Activated naive CD8-positive, alpha-beta T cell treated with anti-CD3 and anti-CD28 coated beads for 36 hours (primary cell): ENCODE results near the gene OCA2. TPM values are rescaled to one million over a fixed set of nuclear protein-coding genes. Genes with fewer than 3 reads are reported as not detected.
A peak's percentile ranks its signal among the peaks of the same experiment; 100 is the strongest.
"Not testable (repeated sequence)": the region's sequence is repeated elsewhere in the genome, so short reads cannot be mapped to it uniquely, and the experiment has no call there.

Source experiments
- DNase-seq: peaks from one replicate; pipeline ENCODE4 v3.0.0; 2021
- H3K27ac Mint-ChIP-seq: one replicate; pipeline ENCODE4 v1.8.0; 2022; ENCODE audit warnings: mild to moderate bottlenecking, moderate library complexity, mixed read lengths
- H3K27me3 Mint-ChIP-seq: one replicate; pipeline ENCODE4 v1.8.0; 2022; ENCODE audit warnings: mild to moderate bottlenecking, mixed read lengths
- H3K36me3 Mint-ChIP-seq: one replicate; pipeline ENCODE4 v1.8.0; 2021; ENCODE audit warnings: mild to moderate bottlenecking, mixed read lengths
- H3K4me1 Mint-ChIP-seq: one replicate; pipeline ENCODE4 v1.8.0; 2021; ENCODE audit warnings: mixed read lengths
- H3K4me3 Mint-ChIP-seq: one replicate; pipeline ENCODE4 v1.8.0; 2022; ENCODE audit warnings: mild to moderate bottlenecking, moderate library complexity, mixed read lengths
- H3K9me3 Mint-ChIP-seq: one replicate; pipeline ENCODE4 v1.8.0; 2022; ENCODE audit warnings: mixed read lengths
- total RNA-seq, 2 experiments: library from RNA; stranded (reverse); gene quantifications; one replicate each; pipeline ENCODE4 v1.2.3, GENCODE V29; 2021

Gene OCA2
- not detected for total RNA-seq

GRCh38 chr15:28098766-28099554 lies at the start of gene OCA2:
Gene OCA2 (minus strand): TSS chr15:28099315. CDS start chr15:28081874, 17,441 bp downstream.
- H3K27me3 Mint-ChIP-seq: peaks cover 60% of the 10 kb centered on the region

GRCh38 chr15:28147801-28148200 lies 48.7 kb upstream of the OCA2 start:
- Mint-ChIP-seq H3K9me3 (peaks cover 23% of the 10 kb centered on the region), H3K4me1 (no peaks in the 10 kb centered on the region), H3K4me3 (no peak overlapping the region), H3K27ac (no peak overlapping the region), H3K27me3 (no peaks in the 10 kb centered on the region), H3K36me3 (peaks cover 51% of the 10 kb centered on the region)
- no peak for DNase-seq

More at GRCh38 chr15:28098766-28099554, at the start of gene OCA2:
- Mint-ChIP-seq H3K4me3 (no peak within 1 kb of the TSS), H3K4me1 (peaks cover 9% of the 10 kb centered on the region), H3K27ac (no peak within 1 kb of the TSS), H3K9me3 (no peaks in the 10 kb centered on the region), H3K36me3 (no peaks in the 10 kb centered on the region)
- DNase-seq: peak; percentile 62

- H3K27ac Mint-ChIP-seq, DNase-seq, H3K4me3 Mint-ChIP-seq, H3K4me1 Mint-ChIP-seq, H3K27me3 Mint-ChIP-seq: not testable (repeated sequence)
- H3K9me3 Mint-ChIP-seq: peaks cover 19% of the 10 kb centered on the region
- peaks cover 43% of the 10 kb centered on the region for H3K36me3 Mint-ChIP-seq
Measured at GRCh38 chr15:28145419-28145818, 46.3 kb upstream of the OCA2 start.

- Mint-ChIP-seq H3K36me3 (peaks cover 33% of the 10 kb centered on the region), H3K9me3 (no peaks in the 10 kb centered on the region), H3K4me3 (no peak overlapping the region), H3K27ac (no peak overlapping the region), H3K4me1 (peaks cover 9% of the 10 kb centered on the region), H3K27me3 (no peaks in the 10 kb centered on the region)
- no peak for DNase-seq
Measured at GRCh38 chr15:28140062-28140461, 40.9 kb upstream of the OCA2 start.

- H3K9me3 Mint-ChIP-seq, H3K4me3 Mint-ChIP-seq, H3K27me3 Mint-ChIP-seq, DNase-seq, H3K4me1 Mint-ChIP-seq, H3K27ac Mint-ChIP-seq: not testable (repeated sequence)
- peaks cover 30% of the 10 kb centered on the region for H3K36me3 Mint-ChIP-seq
Measured at GRCh38 chr15:28137408-28138039, 38.4 kb upstream of the OCA2 start.

- not testable (repeated sequence) for H3K4me1 Mint-ChIP-seq, H3K27ac Mint-ChIP-seq, DNase-seq, H3K27me3 Mint-ChIP-seq, H3K9me3 Mint-ChIP-seq, H3K4me3 Mint-ChIP-seq
- H3K36me3 Mint-ChIP-seq: peaks cover 26% of the 10 kb centered on the region
Measured at GRCh38 chr15:28136236-28136904, 37.3 kb upstream of the OCA2 start.

- Mint-ChIP-seq H3K36me3 (peaks cover 8% of the 10 kb centered on the region), H3K4me3 (no peak overlapping the region), H3K4me1 (peaks cover 9% of the 10 kb centered on the region), H3K9me3 (no peaks in the 10 kb centered on the region), H3K27me3 (no peaks in the 10 kb centered on the region), H3K27ac (no peak overlapping the region)
- no peak for DNase-seq
Measured at GRCh38 chr15:28133281-28133680, 34.2 kb upstream of the OCA2 start.

- H3K27ac Mint-ChIP-seq: no peak overlapping the region
- H3K36me3 Mint-ChIP-seq: peaks cover 8% of the 10 kb centered on the region
- peaks cover 9% of the 10 kb centered on the region for H3K4me1 Mint-ChIP-seq
- no peak overlapping the region for H3K4me3 Mint-ChIP-seq
- H3K9me3 Mint-ChIP-seq: no peaks in the 10 kb centered on the region
- no peaks in the 10 kb centered on the region for H3K27me3 Mint-ChIP-seq
- no peak for DNase-seq
Measured at GRCh38 chr15:28132524-28133275, 33.6 kb upstream of the OCA2 start.

- Mint-ChIP-seq H3K4me1 (peaks cover 6% of the 10 kb centered on the region), H3K36me3 (peaks cover 11% of the 10 kb centered on the region)
Measured at GRCh38 chr15:28131946-28132345, 32.8 kb upstream of the OCA2 start.

GRCh38 chr15:28131400-28131799 lies 32.3 kb upstream of the OCA2 start:
- Mint-ChIP-seq H3K9me3 (no peaks in the 10 kb centered on the region), H3K4me3 (no peak overlapping the region), H3K27ac (no peak overlapping the region), H3K27me3 (no peaks in the 10 kb centered on the region), H3K4me1 (peaks cover under 1% of the 10 kb centered on the region), H3K36me3 (peaks cover 7% of the 10 kb centered on the region)
- DNase-seq: no peak

More at GRCh38 chr15:28131946-28132345, 32.8 kb upstream of the OCA2 start:
- Mint-ChIP-seq H3K4me3 (no peak overlapping the region), H3K27me3 (no peaks in the 10 kb centered on the region), H3K27ac (no peak overlapping the region), H3K9me3 (no peaks in the 10 kb centered on the region)
- DNase-seq: no peak

GRCh38 chr15:28130651-28131050 lies 31.5 kb upstream of the OCA2 start:
- Mint-ChIP-seq H3K27ac (no peak overlapping the region), H3K4me1 (no peaks in the 10 kb centered on the region), H3K27me3 (no peaks in the 10 kb centered on the region), H3K9me3 (no peaks in the 10 kb centered on the region), H3K4me3 (no peak overlapping the region), H3K36me3 (peaks cover 7% of the 10 kb centered on the region)
- DNase-seq: no peak

- Mint-ChIP-seq H3K4me3 (no peak overlapping the region), H3K36me3 (peaks cover 2% of the 10 kb centered on the region), H3K27me3 (no peaks in the 10 kb centered on the region), H3K4me1 (no peaks in the 10 kb centered on the region), H3K27ac (no peak overlapping the region), H3K9me3 (no peaks in the 10 kb centered on the region)
- DNase-seq: no peak
Measured at GRCh38 chr15:28129231-28129848, 30.2 kb upstream of the OCA2 start.

- H3K27me3 Mint-ChIP-seq: no peaks in the 10 kb centered on the region
- H3K4me1 Mint-ChIP-seq: no peaks in the 10 kb centered on the region
- no peak overlapping the region for H3K27ac Mint-ChIP-seq
- H3K4me3 Mint-ChIP-seq: no peak overlapping the region
- DNase-seq: no peak
- H3K9me3 Mint-ChIP-seq: no peaks in the 10 kb centered on the region
- peaks cover 7% of the 10 kb centered on the region for H3K36me3 Mint-ChIP-seq
Measured at GRCh38 chr15:28128031-28128430, 28.9 kb upstream of the OCA2 start.

GRCh38 chr15:28127036-28127435 lies 27.9 kb upstream of the OCA2 start:
- H3K9me3 Mint-ChIP-seq: no peaks in the 10 kb centered on the region
- no peaks in the 10 kb centered on the region for H3K27me3 Mint-ChIP-seq
- H3K4me3 Mint-ChIP-seq: no peak overlapping the region
- no peaks in the 10 kb centered on the region for H3K4me1 Mint-ChIP-seq
- no peak overlapping the region for H3K27ac Mint-ChIP-seq
- H3K36me3 Mint-ChIP-seq: peaks cover 10% of the 10 kb centered on the region
- DNase-seq: no peak
